H9 (cell line): ENCODE results near the gene FRAT1. TPM values are rescaled to one million over a fixed set of nuclear protein-coding genes. Genes with fewer than 3 reads are reported as not detected.

Experiments used
- DNase-seq: peaks from one replicate; pipeline ENCODE4 v3.0.0-alpha.2; 2017
- H2AFZ ChIP-seq: one replicate; pipeline ENCODE4 v1.6.1; 2013; ENCODE audit warnings: mild to moderate bottlenecking, low read length, control low read depth, moderate library complexity
- H2AK5ac ChIP-seq: 2 replicates; pipeline ENCODE4 v1.6.1; 2013; ENCODE audit warnings: low read length, control low read depth, mixed read lengths; ENCODE audit not compliant: insufficient read length
- H2BK120ac ChIP-seq: one replicate; pipeline ENCODE4 v1.6.1; 2013; ENCODE audit warnings: low read depth, mild to moderate bottlenecking, low read length, control low read depth, inconsistent platforms; ENCODE audit not compliant: poor library complexity, severe bottlenecking
- H2BK12ac ChIP-seq: 2 replicates; pipeline ENCODE4 v1.6.1; 2013; ENCODE audit warnings: low read length, control low read depth, mixed read lengths, low read depth; ENCODE audit not compliant: insufficient read length
- H2BK15ac ChIP-seq: 2 replicates; pipeline ENCODE4 v1.6.1; 2013; ENCODE audit warnings: low read depth, low read length, control low read depth
- H2BK20ac ChIP-seq: one replicate; pipeline ENCODE4 v1.6.1; 2013; ENCODE audit warnings: low read depth, mild to moderate bottlenecking, low read length, control low read depth, inconsistent platforms; ENCODE audit not compliant: poor library complexity, severe bottlenecking
- H2BK5ac ChIP-seq: 2 replicates; pipeline ENCODE4 v1.6.1; 2013; ENCODE audit warnings: low read length, control low read depth, mixed read lengths; ENCODE audit not compliant: insufficient read length
- H3K14ac ChIP-seq: 2 replicates; pipeline ENCODE4 v1.6.1; 2013; ENCODE audit warnings: low read length, control low read depth; ENCODE audit not compliant: insufficient read depth
- H3K18ac ChIP-seq: 2 replicates; pipeline ENCODE4 v1.6.1; 2013; ENCODE audit warnings: low read depth, mild to moderate bottlenecking, mixed read lengths, low read length, control low read depth; ENCODE audit not compliant: insufficient read length
- H3K23ac ChIP-seq: 2 replicates; pipeline ENCODE4 v1.6.1; 2013; ENCODE audit warnings: low read length, control low read depth, mixed read lengths, low read depth; ENCODE audit not compliant: insufficient read length
- H3K23me2 ChIP-seq: 2 replicates; pipeline ENCODE4 v1.6.1; 2013; ENCODE audit warnings: low read depth, mild to moderate bottlenecking, mixed read lengths, low read length, control low read depth; ENCODE audit not compliant: insufficient read length, poor library complexity, severe bottlenecking
- H3K27ac ChIP-seq: 2 replicates; pipeline ENCODE4 v1.5.1; 2013; ENCODE audit warnings: low read length, control low read depth, mixed read lengths, low read depth; ENCODE audit not compliant: insufficient read length
- H3K27me3 ChIP-seq: 2 replicates; pipeline ENCODE4 v1.6.1; 2013; ENCODE audit warnings: low read length, control low read depth, inconsistent platforms; ENCODE audit not compliant: insufficient read depth
- H3K4ac ChIP-seq: 2 replicates; pipeline ENCODE4 v1.6.1; 2013; ENCODE audit warnings: low read depth, mild to moderate bottlenecking, control low read depth, inconsistent platforms, low read length, moderate library complexity
- H3K4me1 ChIP-seq: 2 replicates; pipeline ENCODE4 v1.6.1; 2013; ENCODE audit warnings: low read length, control low read depth, inconsistent platforms; ENCODE audit not compliant: insufficient read depth
- H3K4me2 ChIP-seq: 2 replicates; pipeline ENCODE4 v1.6.1; 2013; ENCODE audit warnings: low read length, control low read depth, mixed read lengths; ENCODE audit not compliant: insufficient read length, insufficient read depth
- H3K56ac ChIP-seq: 2 replicates; pipeline ENCODE4 v1.6.1; 2013; ENCODE audit warnings: low read depth, mild to moderate bottlenecking, mixed read lengths, low read length, control low read depth; ENCODE audit not compliant: insufficient read length
- H3K79me1 ChIP-seq: 2 replicates; pipeline ENCODE4 v1.6.1; 2013; ENCODE audit warnings: low read depth, mild to moderate bottlenecking, moderate library complexity, low read length, control low read depth, inconsistent platforms; ENCODE audit not compliant: insufficient read depth, poor library complexity, severe bottlenecking
- H3K79me2 ChIP-seq: 2 replicates; pipeline ENCODE4 v1.6.1; 2013; ENCODE audit warnings: low read length, control low read depth, inconsistent platforms; ENCODE audit not compliant: insufficient read depth
- H3K9ac ChIP-seq: 2 replicates; pipeline ENCODE4 v1.6.1; 2013; ENCODE audit warnings: low read length, control low read depth, mixed read lengths; ENCODE audit not compliant: insufficient read length; ENCODE audit errors: extremely low read depth
- H3K9me3 ChIP-seq: one replicate; pipeline ENCODE4 v1.6.1; 2013; ENCODE audit warnings: low read depth, low read length, inconsistent platforms; ENCODE audit not compliant: control insufficient read depth
- H3T11ph ChIP-seq: one replicate; pipeline ENCODE4 v1.6.1; 2013; ENCODE audit warnings: mild to moderate bottlenecking, low read length, control low read depth, inconsistent platforms
- H4K20me1 ChIP-seq: one replicate; pipeline ENCODE4 v1.6.1; 2013; ENCODE audit not compliant: control insufficient read depth, insufficient read length, insufficient read depth
- H4K5ac ChIP-seq: 2 replicates; pipeline ENCODE4 v1.6.1; 2013; ENCODE audit warnings: low read depth, mild to moderate bottlenecking, mixed read lengths, low read length, control low read depth; ENCODE audit not compliant: insufficient read length
- H4K8ac ChIP-seq: replicated peaks from 2 replicates; pipeline ENCODE4 v1.6.1; 2013; ENCODE audit warnings: low read length, control low read depth, mixed read lengths, low read depth; ENCODE audit not compliant: insufficient read length
- H4K91ac ChIP-seq: 2 replicates; pipeline ENCODE4 v1.6.1; 2013; ENCODE audit warnings: low read depth, mild to moderate bottlenecking, moderate library complexity, mixed read lengths, low read length, control low read depth; ENCODE audit not compliant: insufficient read length
- H3K27ac Mint-ChIP-seq, 3 experiments: 2 replicates in 2 of 3; 3 replicates in 1 of 3; pipeline ENCODE4 v1.8.0; 2020 to 2021; ENCODE audit warnings: mixed read lengths in 3 of 3, mild to moderate bottlenecking in 1 of 3, moderate library complexity in 1 of 3
- H3K27me3 Mint-ChIP-seq: 2 replicates; pipeline ENCODE4 v1.8.0; 2021; ENCODE audit warnings: low read depth, mild to moderate bottlenecking, moderate library complexity, mixed read lengths
- H3K36me3 Mint-ChIP-seq, 3 experiments: 2 replicates in 2 of 3; 3 replicates in 1 of 3; pipeline ENCODE4 v1.8.0; 2020 to 2021; ENCODE audit warnings: low read depth in 3 of 3, mixed read lengths in 3 of 3; ENCODE audit not compliant: insufficient read depth in 1 of 3
- H3K4me1 Mint-ChIP-seq, 2 experiments: 2 replicates each; pipeline ENCODE4 v1.8.0; 2020; ENCODE audit warnings: mixed read lengths in 2 of 2
- H3K4me3 Mint-ChIP-seq, 2 experiments: 2 replicates in 1 of 2; 3 replicates in 1 of 2; pipeline ENCODE4 v1.8.0; 2020 to 2021; ENCODE audit warnings: mild to moderate bottlenecking in 2 of 2, mixed read lengths in 2 of 2, moderate library complexity in 1 of 2
- H3K9me3 Mint-ChIP-seq, 2 experiments: 2 replicates in 1 of 2; 3 replicates in 1 of 2; pipeline ENCODE4 v1.8.0; 2020; ENCODE audit warnings: mild to moderate bottlenecking in 2 of 2, mixed read lengths in 2 of 2, moderate library complexity in 1 of 2
- WGBS: extraction: QIAGEN DNeasy Blood & Tissue Kit; methylation state at CpG from one replicate; pipeline ENCODE4 v1.1.7; 2013; ENCODE audit warnings: missing lambda C conversion rate, low lambda C conversion rate, mixed read lengths; ENCODE audit not compliant: insufficient read length; ENCODE audit errors: extremely low coverage; 5-methylcytosine and 5-hydroxymethylcytosine counted together
- total RNA-seq: library from RNA; stranded (reverse); gene quantifications from 2 replicates; pipeline ENCODE4 v1.2.1, GENCODE V29; 2021
- TF ChIP-seq, protein P1 (sequence below): fragments of 200-600 bp; sonication (generic); conservative IDR thresholded peaks from 3 replicates; pipeline ENCODE4 v1.8.0; 2021; ENCODE audit warnings: antibody characterized with exemption, mild to moderate bottlenecking

FRAT1 gene
- total RNA-seq, 1 experiment from 2014 or later: 7.3 TPM

- H3K4me2 ChIP-seq: peak overlapping the region; percentile 80
- TF ChIP-seq, protein P1, sequence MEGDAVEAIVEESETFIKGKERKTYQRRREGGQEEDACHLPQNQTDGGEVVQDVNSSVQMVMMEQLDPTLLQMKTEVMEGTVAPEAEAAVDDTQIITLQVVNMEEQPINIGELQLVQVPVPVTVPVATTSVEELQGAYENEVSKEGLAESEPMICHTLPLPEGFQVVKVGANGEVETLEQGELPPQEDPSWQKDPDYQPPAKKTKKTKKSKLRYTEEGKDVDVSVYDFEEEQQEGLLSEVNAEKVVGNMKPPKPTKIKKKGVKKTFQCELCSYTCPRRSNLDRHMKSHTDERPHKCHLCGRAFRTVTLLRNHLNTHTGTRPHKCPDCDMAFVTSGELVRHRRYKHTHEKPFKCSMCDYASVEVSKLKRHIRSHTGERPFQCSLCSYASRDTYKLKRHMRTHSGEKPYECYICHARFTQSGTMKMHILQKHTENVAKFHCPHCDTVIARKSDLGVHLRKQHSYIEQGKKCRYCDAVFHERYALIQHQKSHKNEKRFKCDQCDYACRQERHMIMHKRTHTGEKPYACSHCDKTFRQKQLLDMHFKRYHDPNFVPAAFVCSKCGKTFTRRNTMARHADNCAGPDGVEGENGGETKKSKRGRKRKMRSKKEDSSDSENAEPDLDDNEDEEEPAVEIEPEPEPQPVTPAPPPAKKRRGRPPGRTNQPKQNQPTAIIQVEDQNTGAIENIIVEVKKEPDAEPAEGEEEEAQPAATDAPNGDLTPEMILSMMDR: no peak
- H3K27ac Mint-ChIP-seq: peak overlapping the region; percentile 78 to 98 (median 92)
- no peak overlapping the region; the same call in 1 of the 2 replicates for H3K4ac ChIP-seq
- no peak overlapping the region for H2BK15ac ChIP-seq
- no peak overlapping the region for H2BK20ac ChIP-seq
- no peak overlapping the region for H4K91ac ChIP-seq
- H3K9me3 ChIP-seq: no peaks in the 10 kb centered on the region
- H4K8ac ChIP-seq: no peak overlapping the region
- H3K79me1 ChIP-seq: peaks cover 4% of the 10 kb centered on the region
- peaks cover 11% of the 10 kb centered on the region; the same call in 1 of the 2 replicates for H3K79me2 ChIP-seq
- H3K14ac ChIP-seq: peak overlapping the region; percentile 72
- H3K27ac ChIP-seq: no peak overlapping the region
- H3K23me2 ChIP-seq: peaks cover 20% of the 10 kb centered on the region
- H3K4me3 Mint-ChIP-seq: peak overlapping the region; percentile 95 to 96
- DNase-seq: peak; percentile 56
- H2BK12ac ChIP-seq: no peak overlapping the region
- peaks cover 15% of the 10 kb centered on the region for H3K4me1 ChIP-seq
- no peak overlapping the region for H2BK5ac ChIP-seq
- no peaks in the 10 kb centered on the region; the same call in 1 of the 2 replicates for H3K27me3 Mint-ChIP-seq
- no peak overlapping the region for H3K23ac ChIP-seq
- no peak overlapping the region for H2BK120ac ChIP-seq
- no peak overlapping the region for H2AFZ ChIP-seq
- no peak overlapping the region for H3T11ph ChIP-seq
- H3K9ac ChIP-seq: peak overlapping the region; percentile 60
- no CpG with 5 or more reads among the region's 89 CpGs for whole genome bisulfite sequencing
- no peaks in the 10 kb centered on the region for H3K27me3 ChIP-seq
- H3K56ac ChIP-seq: no peak overlapping the region
- H3K36me3 Mint-ChIP-seq: peaks cover 15 to 45% (median 45%) of the 10 kb centered on the region in 3 experiments
- peaks cover 2 to 3% of the 10 kb centered on the region in 2 experiments; a peak in 1 of 5 replicates for H3K9me3 Mint-ChIP-seq
- peaks cover 3% of the 10 kb centered on the region for H4K20me1 ChIP-seq
- H4K5ac ChIP-seq: no peak overlapping the region
- H3K18ac ChIP-seq: peak overlapping the region; percentile 47
- H2AK5ac ChIP-seq: no peak overlapping the region
- H3K4me1 Mint-ChIP-seq: peaks cover 57 to 64% of the 10 kb centered on the region in 2 experiments
Measured at GRCh38 chr10:97333601-97334369, 14.7 kb downstream of the FRAT1 start.
